A549 (cell line): ENCODE data around the gene SRC. TPM values are rescaled to one million over a fixed set of nuclear protein-coding genes. Genes with fewer than 3 reads are reported as not detected.
A peak's percentile ranks its signal among the peaks of the same experiment; 100 is the strongest.

Experiments
- ATAC-seq, 2 experiments: fragments of 200-7000 bp in 1 of 2; fragments of >200 bp in 1 of 2; cut with Nextera tagmentation in 1 of 2; cut with Tn5 transposase in 1 of 2; 3 replicates each; pipeline versions ENCODE4 v1.8.0 to v1.9.1; 2018 to 2020; ENCODE audit warnings: mild to moderate bottlenecking in 1 of 2, moderate library complexity in 1 of 2
- CTCF ChIA-PET: fragments of 300-600 bp; sonication (Branson Sonifier 250); formaldehyde crosslinking; extraction: SDS; loops from one replicate; lab custom pipeline; 2021; ENCODE audit warnings: antibody characterized with exemption, inconsistent platforms; lab: Yijun Ruan, JAX
- POLR2A ChIA-PET: fragments of 350-600 bp; formaldehyde crosslinking; extraction: SDS; loops from one replicate; lab custom pipeline; 2021; ENCODE audit warnings: antibody characterized with exemption, inconsistent platforms; lab: Yijun Ruan, JAX
- DNase-seq, 2 experiments: peaks; one replicate each; pipeline versions ENCODE4 v3.0.0 to v3.0.0-alpha.2; 2011 to 2016; ENCODE audit warnings: low read depth in 1 of 2, low spot score in 1 of 2
- FAIRE-seq: peaks from 2 replicates; lab custom pipeline; 2011; peaks lifted over from hg19 to GRCh38; lab: Jason Lieb, UNC
- H3K27ac ChIP-seq, 2 experiments: fragments of >200 bp; sonication (Bioruptor Twin); formaldehyde crosslinking; 3 replicates each; pipeline ENCODE4 v1.5.1; 2016 to 2017
- H3K4me1 ChIP-seq: fragments of >200 bp; sonication (Bioruptor Twin); formaldehyde crosslinking; 3 replicates; pipeline ENCODE4 v1.6.1; 2016
- H3K4me2 ChIP-seq: fragments of >200 bp; sonication (Bioruptor Twin); formaldehyde crosslinking; 3 replicates; pipeline ENCODE4 v1.6.1; 2016
- H3K4me3 ChIP-seq: fragments of >200 bp; sonication (Bioruptor Twin); formaldehyde crosslinking; 3 replicates; pipeline ENCODE4 v1.5.1; 2016
- H3K9me3 ChIP-seq: fragments of >200 bp; sonication (Bioruptor Twin); formaldehyde crosslinking; 3 replicates; pipeline ENCODE4 v1.6.1; 2016
- ATOH8 ChIP-seq: fragments of 250-450 bp; sonication (Bioruptor Pico); IDR thresholded peaks from 2 replicates; pipeline ENCODE4 v1.5.0; 2020; ENCODE audit warnings: low read depth, mild to moderate bottlenecking, moderate library complexity
- CHD4 ChIP-seq: fragments of 200-600 bp; sonication (generic); IDR thresholded peaks from 2 replicates; pipeline ENCODE4 v1.6.1; 2016; ENCODE audit warnings: antibody characterized with exemption, mild to moderate bottlenecking, borderline replicate concordance
- ESRRA ChIP-seq: fragments of 150-350 bp; IDR thresholded peaks from 2 replicates; pipeline ENCODE4 v1.6.1; 2014; ENCODE audit warnings: mild to moderate bottlenecking, low read length, borderline replicate concordance
- GATA3 ChIP-seq: IDR thresholded peaks from 2 replicates; pipeline ENCODE4 v1.6.1; 2012; ENCODE audit warnings: borderline replicate concordance
- HDAC2 ChIP-seq: fragments of 200-600 bp; sonication (generic); IDR thresholded peaks from 2 replicates; pipeline ENCODE4 v1.6.1; 2016
- HES2 ChIP-seq: fragments of >200 bp; sonication (Bioruptor Twin); formaldehyde crosslinking; IDR thresholded peaks from 2 replicates; pipeline ENCODE4 v1.6.1; 2016
- HEYL ChIP-seq: fragments of 250-450 bp; sonication (Bioruptor Pico); IDR thresholded peaks from 2 replicates; pipeline ENCODE4 v1.8.0; 2021; ENCODE audit warnings: mild to moderate bottlenecking, moderate library complexity
- HOXB13 ChIP-seq: fragments of 250-450 bp; sonication (Bioruptor Pico); IDR thresholded peaks from 2 replicates; pipeline ENCODE4 v1.5.0; 2020; ENCODE audit warnings: low read depth, mild to moderate bottlenecking, moderate library complexity
- KDM1A ChIP-seq: fragments of 200-600 bp; sonication (generic); IDR thresholded peaks from 2 replicates; pipeline ENCODE4 v1.6.1; 2016; ENCODE audit warnings: low read depth, mild to moderate bottlenecking
- MAFK ChIP-seq: fragments of 450-650 bp; IDR thresholded peaks from 2 replicates; pipeline ENCODE4 v1.6.1; 2014; ENCODE audit not compliant: partially characterized antibody
- MAZ ChIP-seq: fragments of 150-350 bp; IDR thresholded peaks from 2 replicates; pipeline ENCODE4 v1.6.1; 2014; ENCODE audit warnings: antibody characterized with exemption, low read depth, low read length, borderline replicate concordance
- NPAS2 ChIP-seq: fragments of 250-450 bp; sonication (Bioruptor Pico); IDR thresholded peaks from 2 replicates; pipeline ENCODE4 v1.8.0; 2022; ENCODE audit warnings: mild to moderate bottlenecking, moderate library complexity, borderline replicate concordance
- PHF8 ChIP-seq: fragments of 200-600 bp; sonication (generic); IDR thresholded peaks from 2 replicates; pipeline ENCODE4 v1.6.1; 2016; ENCODE audit warnings: low read depth, mild to moderate bottlenecking, antibody characterized with exemption, moderate library complexity, borderline replicate concordance
- RARB ChIP-seq: fragments of 250-450 bp; sonication (Bioruptor Pico); IDR thresholded peaks from 2 replicates; pipeline ENCODE4 v1.8.0; 2021; ENCODE audit warnings: mild to moderate bottlenecking, moderate library complexity
- RCOR1 ChIP-seq: fragments of 150-350 bp; IDR thresholded peaks from 2 replicates; pipeline ENCODE4 v1.6.1; 2014; ENCODE audit warnings: antibody characterized with exemption, low read length, low read depth
- RNF2 ChIP-seq: fragments of 200-600 bp; sonication (generic); IDR thresholded peaks from 2 replicates; pipeline ENCODE4 v1.6.1; 2016; ENCODE audit warnings: low read depth, mild to moderate bottlenecking, antibody characterized with exemption, moderate library complexity, borderline replicate concordance
- SREBF2 ChIP-seq: fragments of 450-650 bp; IDR thresholded peaks from 2 replicates; pipeline ENCODE4 v1.6.1; 2014; ENCODE audit warnings: mild to moderate bottlenecking, moderate library complexity
- TFCP2L1 ChIP-seq: fragments of 250-450 bp; sonication (Bioruptor Pico); IDR thresholded peaks from 2 replicates; pipeline ENCODE4 v1.5.0; 2021; ENCODE audit warnings: mild to moderate bottlenecking
- TP53 ChIP-seq: fragments of 250-450 bp; sonication (Bioruptor Pico); IDR thresholded peaks from 2 replicates; pipeline ENCODE4 v1.5.0; 2021; ENCODE audit warnings: mild to moderate bottlenecking, moderate library complexity
- ZFP36 ChIP-seq: fragments of 450-650 bp; IDR thresholded peaks from 2 replicates; pipeline ENCODE4 v1.6.1; 2014; ENCODE audit warnings: borderline replicate concordance; ENCODE audit not compliant: partially characterized antibody
- ZNF302 ChIP-seq: fragments of 250-450 bp; sonication (Bioruptor Pico); IDR thresholded peaks from 2 replicates; pipeline ENCODE4 v1.9.0; 2021; ENCODE audit warnings: inconsistent platforms, mild to moderate bottlenecking, moderate library complexity
- ZSCAN20 ChIP-seq: fragments of 250-450 bp; sonication (Bioruptor Pico); IDR thresholded peaks from 2 replicates; pipeline ENCODE4 v1.8.0; 2022; ENCODE audit warnings: mild to moderate bottlenecking, moderate library complexity
- WGBS: methylation state at CpG from one replicate; pipeline ENCODE4 v1.1.6; 2017; ENCODE audit errors: missing lambda C conversion rate; 5-methylcytosine and 5-hydroxymethylcytosine counted together
- polyA plus RNA-seq, 4 experiments: library from polyadenylated mRNA; depleted of rRNA in 3 of 4; stranded (reverse); fragments of >200 nt; fragmentation: RNase III in 1 of 4; extraction: RNeasy Plus Mini Kit Qiagen cat#74134 plus additional on column Dnase treatment in 1 of 4; gene quantifications; 2 replicates in 3 of 4; 3 replicates in 1 of 4; pipeline ENCODE4 v1.2.3, GENCODE V29; 2011 to 2017
- TF ChIP-seq, protein P1 (sequence below): fragments of 250-450 bp; sonication (Bioruptor Pico); IDR thresholded peaks from 2 replicates; pipeline ENCODE4 v1.5.0; 2021; ENCODE audit warnings: mild to moderate bottlenecking, moderate library complexity, borderline replicate concordance

The SRC gene
- polyA plus RNA-seq, 2 of the 4 experiments (the other 2 are of a cell fraction): 139 to 154 TPM

DNA sequence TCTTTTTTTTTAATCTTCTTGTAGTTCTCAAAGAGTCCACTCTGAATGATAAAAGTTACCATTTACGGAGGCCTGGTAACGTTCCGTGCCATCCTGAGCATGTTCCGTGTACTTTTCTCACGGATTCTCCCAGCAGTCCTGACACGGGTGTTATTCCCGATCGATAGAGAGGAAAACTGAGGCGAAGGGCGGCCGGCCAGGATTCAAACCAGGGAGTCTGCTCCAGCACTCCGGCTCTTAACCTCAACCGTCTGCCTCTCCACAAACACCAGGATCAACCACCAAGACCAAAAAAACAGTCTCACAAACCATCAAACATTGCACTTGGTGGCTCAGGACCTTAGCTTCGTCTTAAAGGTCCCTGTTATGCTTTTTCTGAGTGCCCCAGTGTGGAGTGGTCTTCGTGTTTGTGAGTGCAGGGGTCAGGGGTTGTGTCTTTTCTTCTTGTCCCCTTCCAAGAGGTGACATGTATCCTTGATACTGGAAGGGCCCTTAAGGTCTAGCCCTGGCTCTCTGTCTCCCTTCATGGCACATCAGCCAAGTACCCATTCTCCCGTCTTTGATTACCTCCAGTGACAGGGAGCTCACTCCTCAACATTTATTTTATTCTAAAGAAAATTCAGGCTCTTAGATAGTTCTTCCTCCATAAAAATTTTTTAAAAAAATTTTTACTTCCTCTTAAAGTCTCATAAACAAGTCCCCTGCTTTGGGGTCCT is 35.1 kb downstream of the SRC start:
- CTCF ChIA-PET: interaction anchor here (1.2 to 8.7 kb wide), 6 partner anchors 11 to 112 kb away, joined by 3 to 113 read pairs (median 16); partner anchors contain the start of gene MANBAL
- peak overlapping the region; percentile 71 for H3K4me2 ChIP-seq
- POLR2A ChIA-PET: interaction anchor here (1.0 to 3.7 kb wide), 5 partner anchors 36 to 92 kb away, joined by 3 to 23 read pairs (median 5); partner anchors contain the start of genes MANBAL and SRC
- TF ChIP-seq SREBF2 (no peak), ATOH8 (0 out of 2 replicates have a peak, but pooled peaks have one; percentile 45), PHF8 (no peak), HEYL (CRISPR knock-in tag) (0 out of 2 replicates have a peak, but pooled peaks have one; percentile 54), ZSCAN20 (CRISPR knock-in tag) (peak; percentile 66; the same call in 1 of the 2 replicates), HOXB13 (CRISPR knock-in tag) (peak; percentile 61; the same call in 1 of the 2 replicates), TP53 (CRISPR knock-in tag) (0 out of 2 replicates have a peak, but pooled peaks have one; percentile 29), NPAS2 (CRISPR knock-in tag) (no peak), CHD4 (peak; percentile 91; the same call in 1 of the 2 replicates), ZFP36 (peak; percentile 79), ZNF302 (CRISPR knock-in tag) (peak; percentile 53; the same call in 1 of the 2 replicates), KDM1A (0 out of 2 replicates have a peak, but pooled peaks have one; percentile 64), HDAC2 (peak; percentile 71; the same call in 1 of the 2 replicates)
- TF ChIP-seq, protein P1, sequence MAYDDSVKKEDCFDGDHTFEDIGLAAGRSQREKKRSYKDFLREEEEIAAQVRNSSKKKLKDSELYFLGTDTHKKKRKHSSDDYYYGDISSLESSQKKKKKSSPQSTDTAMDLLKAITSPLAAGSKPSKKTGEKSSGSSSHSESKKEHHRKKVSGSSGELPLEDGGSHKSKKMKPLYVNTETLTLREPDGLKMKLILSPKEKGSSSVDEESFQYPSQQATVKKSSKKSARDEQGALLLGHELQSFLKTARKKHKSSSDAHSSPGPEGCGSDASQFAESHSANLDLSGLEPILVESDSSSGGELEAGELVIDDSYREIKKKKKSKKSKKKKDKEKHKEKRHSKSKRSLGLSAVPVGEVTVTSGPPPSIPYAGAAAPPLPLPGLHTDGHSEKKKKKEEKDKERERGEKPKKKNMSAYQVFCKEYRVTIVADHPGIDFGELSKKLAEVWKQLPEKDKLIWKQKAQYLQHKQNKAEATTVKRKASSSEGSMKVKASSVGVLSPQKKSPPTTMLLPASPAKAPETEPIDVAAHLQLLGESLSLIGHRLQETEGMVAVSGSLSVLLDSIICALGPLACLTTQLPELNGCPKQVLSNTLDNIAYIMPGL (CRISPR knock-in tag): peak; percentile 22; the same call in 1 of the 2 replicates
- TF ChIP-seq, all 56 proteins: peak for 11
- ATAC-seq (no peak), DNase-seq (peak in 1 of 2 experiments; percentile 74), FAIRE-seq (no peak)
- 10% methylated on average over 16 of the region's 16 CpGs for WGBS
- H3K4me3 ChIP-seq: peak overlapping the region; percentile 19; the same call in 1 of the 3 replicates
- peaks cover 88% of the 10 kb centered on the region for H3K4me1 ChIP-seq
- H3K9me3 ChIP-seq: no peaks in the 10 kb centered on the region
- H3K27ac ChIP-seq: peak overlapping the region; percentile 96 to 98

GRCh38 chr20:37381621-37382471 is 35.9 kb downstream of the SRC start:
- Histone ChIP-seq H3K4me1 (peaks cover 88% of the 10 kb centered on the region), H3K9me3 (no peaks in the 10 kb centered on the region), H3K27ac (peak overlapping the region; percentile 96 to 98), H3K4me3 (no peak overlapping the region), H3K4me2 (peak overlapping the region; percentile 71)
- 35% methylated on average over 11 of the region's 11 CpGs for WGBS
- DNase-seq (peak in 1 of 2 experiments; percentile 83), FAIRE-seq (no peak), ATAC-seq (no peak)
- ChIA-PET CTCF (interaction anchor here (1.1 to 8.7 kb wide), 8 partner anchors 11 to 112 kb away, joined by 3 to 113 read pairs (median 9); partner anchors contain the start of gene MANBAL), POLR2A (interaction anchor here (1.0 to 1.5 kb wide), 2 partner anchors 37 to 92 kb away, joined by 3 to 5 read pairs; partner anchors contain the start of gene MANBAL)
- peak; percentile 58; the same call in 1 of the 2 replicates for TF ChIP-seq GATA3
- TF ChIP-seq HES2: 0 out of 2 replicates have a peak, but pooled peaks have one; percentile 9
- no peak for TF ChIP-seq ESRRA
- TF ChIP-seq RARB (CRISPR knock-in tag): no peak
- no peak for TF ChIP-seq ZNF302 (CRISPR knock-in tag)
- no peak for TF ChIP-seq RNF2
- TF ChIP-seq MAZ: no peak
- TF ChIP-seq TFCP2L1 (CRISPR knock-in tag): no peak; the same call in none of the 2 replicates
- peak; percentile 54 for TF ChIP-seq MAFK
- no peak for TF ChIP-seq RCOR1
- TF ChIP-seq, protein P1 (CRISPR knock-in tag): no peak; the same call in 1 of the 2 replicates
- no peak for TF ChIP-seq PHF8
